Karpas-422 (cell line): Measurements from ENCODE around the gene SPESP1. TPM values are rescaled to one million over a fixed set of nuclear protein-coding genes. Genes with fewer than 3 reads are reported as not detected.

Experiments
- total RNA-seq: library from RNA; depleted of rRNA; stranded (reverse); fragments of >200 nt; shearing (Covaris generic); gene quantifications from 2 replicates; pipeline ENCODE4 v1.2.3, GENCODE V29; 2014; ENCODE audit warnings: low replicate concordance; rRNA removed

SPESP1 gene
- total RNA-seq, 1 experiment from 2014 or later = not detected

Other genes starting within 250 kb of the SPESP1 start
- 99.5 and 184 TPM in 2 replicates for gene ANP32A, start 109.6 kb upstream of the SPESP1 start, total RNA-seq
- gene NOX5, start 84.2 kb downstream of the SPESP1 start, total RNA-seq = not detected in 2 replicates
- 1.9 and 6.4 TPM in 2 replicates for gene GLCE, start 230.1 kb downstream of the SPESP1 start, total RNA-seq